Transverse colon (tissue), 3 donors: Measurements from ENCODE around the gene SMAD6.

Experiments
- POLR2A ChIP-seq: fragments of 450-650 bp; IDR thresholded peaks from one replicate; pipeline ENCODE4 v1.6.1; 2016; ENCODE audit warnings: antibody characterized with exemption, mild to moderate bottlenecking, moderate library complexity
- TF ChIP-seq, protein P1 (sequence below), 5 experiments: fragments of 200-600 bp in 3 of 5; fragments of 450-650 bp in 2 of 5; sonication (generic) in 3 of 5; IDR thresholded peaks; 1 replicate in 2 of 5; 2 replicates in 3 of 5; pipeline ENCODE4 v1.5.1; 2016 to 2017; ENCODE audit warnings: antibody characterized with exemption in 5 of 5, inconsistent platforms in 3 of 5, mild to moderate bottlenecking in 2 of 5, moderate library complexity in 1 of 5

DNA sequence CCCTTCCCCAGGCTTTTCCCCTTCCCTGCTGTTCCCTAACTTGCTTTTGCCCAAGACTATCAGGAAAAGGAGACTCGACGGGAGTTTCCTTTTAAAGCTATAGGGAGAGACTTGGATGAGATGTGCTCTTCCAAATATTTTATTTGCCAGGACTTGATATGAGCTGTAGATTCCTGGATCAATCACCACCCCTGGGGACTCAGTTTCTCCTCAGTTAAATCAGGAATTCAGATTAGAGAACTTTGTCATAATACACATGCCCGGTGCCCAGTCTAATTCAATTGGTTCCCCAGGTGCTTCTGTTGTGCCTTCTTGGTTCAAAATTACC is 46.6 kb downstream of the SMAD6 start:
- TF ChIP-seq POLR2A: no peak
- TF ChIP-seq, protein P1, sequence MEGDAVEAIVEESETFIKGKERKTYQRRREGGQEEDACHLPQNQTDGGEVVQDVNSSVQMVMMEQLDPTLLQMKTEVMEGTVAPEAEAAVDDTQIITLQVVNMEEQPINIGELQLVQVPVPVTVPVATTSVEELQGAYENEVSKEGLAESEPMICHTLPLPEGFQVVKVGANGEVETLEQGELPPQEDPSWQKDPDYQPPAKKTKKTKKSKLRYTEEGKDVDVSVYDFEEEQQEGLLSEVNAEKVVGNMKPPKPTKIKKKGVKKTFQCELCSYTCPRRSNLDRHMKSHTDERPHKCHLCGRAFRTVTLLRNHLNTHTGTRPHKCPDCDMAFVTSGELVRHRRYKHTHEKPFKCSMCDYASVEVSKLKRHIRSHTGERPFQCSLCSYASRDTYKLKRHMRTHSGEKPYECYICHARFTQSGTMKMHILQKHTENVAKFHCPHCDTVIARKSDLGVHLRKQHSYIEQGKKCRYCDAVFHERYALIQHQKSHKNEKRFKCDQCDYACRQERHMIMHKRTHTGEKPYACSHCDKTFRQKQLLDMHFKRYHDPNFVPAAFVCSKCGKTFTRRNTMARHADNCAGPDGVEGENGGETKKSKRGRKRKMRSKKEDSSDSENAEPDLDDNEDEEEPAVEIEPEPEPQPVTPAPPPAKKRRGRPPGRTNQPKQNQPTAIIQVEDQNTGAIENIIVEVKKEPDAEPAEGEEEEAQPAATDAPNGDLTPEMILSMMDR (IDR thresholded peaks at IDR 0.05): no peak
